HepG2 (cell line): Measurements from ENCODE around the gene PLPPR3. TPM values are rescaled to one million over a fixed set of nuclear protein-coding genes. Genes with fewer than 3 reads are reported as not detected.

Experiments
- DRAP1 ChIP-seq: IDR thresholded peaks from 2 replicates; pipeline ENCODE4 v1.6.1; 2016; ENCODE audit warnings: missing genetic modification reagents, missing compliant biosample characterization
- HMGXB3 ChIP-seq: sonication (generic); formaldehyde crosslinking; IDR thresholded peaks from 2 replicates; pipeline ENCODE4 v1.4.0; 2020; ENCODE audit warnings: missing genetic modification reagents, borderline replicate concordance
- KDM2A ChIP-seq: sonication (generic); formaldehyde crosslinking; IDR thresholded peaks from 2 replicates; pipeline ENCODE4 v1.4.0; 2020; ENCODE audit warnings: low read depth, missing genetic modification reagents, borderline replicate concordance
- MIXL1 ChIP-seq: IDR thresholded peaks from 2 replicates; pipeline ENCODE4 v1.6.1; 2016
- MLLT10 ChIP-seq: sonication (generic); formaldehyde crosslinking; IDR thresholded peaks from 2 replicates; pipeline ENCODE4 v1.4.0; 2020; ENCODE audit warnings: missing genetic modification reagents
- NKX3-1 ChIP-seq: sonication (generic); formaldehyde crosslinking; IDR thresholded peaks from 2 replicates; pipeline ENCODE4 v1.5.0; 2020; ENCODE audit warnings: missing genetic modification reagents
- PHF5A ChIP-seq: IDR thresholded peaks from one replicate; pipeline ENCODE4 v1.6.1; 2018; ENCODE audit warnings: low read depth, missing genetic modification reagents; ENCODE audit not compliant: unreplicated experiment
- POLR2AphosphoS2 ChIP-seq: IDR thresholded peaks from 2 replicates; pipeline ENCODE4 v1.6.1; 2011; ENCODE audit warnings: low read depth, low read length, improper control_type of control experiment
- SNAPC4 ChIP-seq: sonication (generic); formaldehyde crosslinking; IDR thresholded peaks from 2 replicates; pipeline ENCODE4 v1.4.0; 2020; ENCODE audit warnings: mild to moderate bottlenecking, missing genetic modification reagents
- STAG1 ChIP-seq: sonication (generic); formaldehyde crosslinking; IDR thresholded peaks from 2 replicates; pipeline ENCODE4 v1.4.0; 2020; ENCODE audit warnings: missing genetic modification reagents
- TBX3 ChIP-seq: fragments of 450-650 bp; IDR thresholded peaks from 2 replicates; pipeline ENCODE4 v1.6.1; 2017; ENCODE audit warnings: antibody characterized with exemption, mild to moderate bottlenecking, inconsistent platforms, borderline replicate concordance
- TERF1 ChIP-seq: sonication (generic); formaldehyde crosslinking; IDR thresholded peaks from 2 replicates; pipeline ENCODE4 v1.8.0; 2022; ENCODE audit warnings: mild to moderate bottlenecking, missing genetic modification reagents, moderate library complexity
- THAP11 ChIP-seq: IDR thresholded peaks from 2 replicates; pipeline ENCODE4 v1.6.1; 2016; ENCODE audit warnings: missing biosample characterization, missing genetic modification reagents
- TOPORS ChIP-seq: sonication (generic); formaldehyde crosslinking; IDR thresholded peaks from 2 replicates; pipeline ENCODE4 v1.8.0; 2023; ENCODE audit warnings: mild to moderate bottlenecking, missing genetic modification reagents
- ZMYM4 ChIP-seq: sonication (generic); formaldehyde crosslinking; IDR thresholded peaks from 2 replicates; pipeline ENCODE4 v1.8.1; 2023; ENCODE audit warnings: mild to moderate bottlenecking, missing genetic modification reagents
- ZNF564 ChIP-seq: sonication (generic); formaldehyde crosslinking; IDR thresholded peaks from 2 replicates; pipeline ENCODE4 v1.8.1; 2023; ENCODE audit warnings: mild to moderate bottlenecking, missing genetic modification reagents
- ZNF605 ChIP-seq: sonication (generic); formaldehyde crosslinking; IDR thresholded peaks from 2 replicates; pipeline ENCODE4 v1.8.0; 2022; ENCODE audit warnings: mild to moderate bottlenecking, missing genetic modification reagents
- polyA plus RNA-seq, 8 experiments: library from polyadenylated mRNA; depleted of rRNA in 3 of 8; stranded (reverse) in 7 of 8; unstranded in 1 of 8; fragments of >200 nt; fragmentation: Illumina TruSeq in 4 of 8; extraction: Trizol in 4 of 8; gene quantifications; 2 replicates each; pipeline versions ENCODE4 v1.2.1 to v1.2.3, GENCODE V29; 2011 to 2016; ENCODE audit warnings: low read depth in 4 of 8, missing spikeins in 1 of 8, mixed read lengths in 1 of 8; ENCODE audit not compliant: insufficient read depth in 1 of 8
- total RNA-seq, 5 experiments: library from RNA; depleted of rRNA; stranded (reverse); fragments of >200 nt; fragmentation: Illumina TruSeq; extraction: Trizol; gene quantifications; 2 replicates each; pipeline ENCODE4 v1.2.3, GENCODE V29; 2016; ENCODE audit warnings: low read depth in 1 of 5

The PLPPR3 gene
- total and polyA plus RNA-seq, 2 of the 13 experiments (the other 11 are each of a cell fraction or from before 2014, with no cell fraction given), result 0.07 to 0.16 TPM

- TF ChIP-seq TERF1 (CRISPR knock-in tag) (no peak), POLR2AphosphoS2 (no peak), THAP11 (CRISPR knock-in tag) (peak; percentile 95), HMGXB3 (peak; percentile 94), NKX3-1 (CRISPR knock-in tag) (peak; percentile 42), SNAPC4 (CRISPR knock-in tag) (peak; percentile 79; the same call in 1 of the 2 replicates), STAG1 (CRISPR knock-in tag) (peak; percentile 4; the same call in 1 of the 2 replicates), ZNF564 (peak; percentile 74), DRAP1 (peak; percentile 89), TOPORS (CRISPR knock-in tag) (peak; percentile 70; the same call in 1 of the 2 replicates), MIXL1 (peak; percentile 37), KDM2A (CRISPR knock-in tag) (peak; percentile 95), PHF5A (CRISPR knock-in tag) (peak; percentile 82), MLLT10 (CRISPR knock-in tag) (no peak), ZMYM4 (peak; percentile 73; the same call in 1 of the 2 replicates), TBX3 (peak; percentile 53; the same call in 1 of the 2 replicates), ZNF605 (CRISPR knock-in tag) (peak; percentile 67; the same call in 1 of the 2 replicates)
These were observed 24.8 kb downstream of the PLPPR3 start, which contains the start of gene PTBP1 (continued) for GRCh38 chr19:796692-797527.
